GM12878 (cell line): ENCODE data around the gene EBI3. TPM values are rescaled to one million over a fixed set of nuclear protein-coding genes. Genes with fewer than 3 reads are reported as not detected.

Source experiments
- ATAC-seq: fragments of 200-7000 bp; cut with Tn5 transposase; 3 replicates; pipeline ENCODE4 v1.9.1; 2020; ENCODE audit warnings: mild to moderate bottlenecking, moderate library complexity
- BruUV-seq: library from RNA; stranded (reverse); fragments of 400-500 nt; replicated peaks from 2 replicates; lab custom pipeline; 2021; lab: Mats Ljungman, UMichigan
- CTCF ChIA-PET: fragments of 300-600 bp; sonication (Branson Sonifier 250); formaldehyde crosslinking; extraction: SDS; loops from one replicate; lab custom pipeline; 2021; ENCODE audit warnings: inconsistent platforms; lab: Yijun Ruan, JAX
- POLR2A ChIA-PET: fragments of 350-600 bp; formaldehyde crosslinking; extraction: SDS; loops from one replicate; lab custom pipeline; 2021; ENCODE audit warnings: inconsistent platforms; lab: Charles Lee
- RAD21 ChIA-PET: fragments of 300-600 bp; sonication (Branson Sonifier 250); formaldehyde crosslinking; loops from one replicate; lab custom pipeline; 2023; ENCODE audit warnings: antibody characterized with exemption; ENCODE audit not compliant: unreplicated experiment; lab: Charles Lee
- SMC1A ChIA-PET: fragments of 300-600 bp; sonication (Branson Sonifier 250); formaldehyde crosslinking; loops from one replicate; lab custom pipeline; 2023; ENCODE audit not compliant: unreplicated experiment, uncharacterized antibody; lab: Charles Lee
- DNase-seq: peaks from one replicate; pipeline ENCODE4 v3.0.0-alpha.2; 2011; ENCODE audit warnings: low read depth, low spot score
- FAIRE-seq: peaks from 3 replicates; lab custom pipeline; 2011; peaks lifted over from hg19 to GRCh38; lab: Jason Lieb, UNC
- H2AFZ ChIP-seq: 2 replicates; pipeline ENCODE4 v1.6.0; 2011; ENCODE audit warnings: low read depth, low read length, control low read depth; ENCODE audit not compliant: control insufficient read depth
- H3K27ac ChIP-seq: 2 replicates; pipeline ENCODE4 v1.5.1; 2011; ENCODE audit warnings: control low read depth; ENCODE audit not compliant: control insufficient read depth, insufficient read depth
- H3K27me3 ChIP-seq, 2 experiments: replicated peaks in 1 of 2; 2 replicates each; pipeline versions ENCODE4 v1.6.0 to v1.6.1; 2011; ENCODE audit warnings: low read length in 1 of 2; ENCODE audit not compliant: control insufficient read depth in 2 of 2, insufficient read depth in 2 of 2
- H3K36me3 ChIP-seq, 2 experiments: 2 replicates each; pipeline ENCODE4 v1.5.1; 2011; ENCODE audit warnings: low read length in 1 of 2; ENCODE audit not compliant: control insufficient read depth in 2 of 2, insufficient read depth in 2 of 2
- H3K4me1 ChIP-seq: 2 replicates; pipeline ENCODE4 v1.6.1; 2011; ENCODE audit warnings: mild to moderate bottlenecking, low read length, moderate library complexity, mixed read lengths; ENCODE audit not compliant: control insufficient read depth, insufficient read depth
- H3K4me2 ChIP-seq: 2 replicates; pipeline ENCODE4 v1.6.0; 2011; ENCODE audit warnings: control low read depth; ENCODE audit not compliant: control insufficient read depth, insufficient read depth
- H3K4me3 ChIP-seq: fragments of 200-600 bp; sonication (generic); 2 replicates; pipeline ENCODE4 v1.5.1; 2016
- H3K79me2 ChIP-seq: 2 replicates; pipeline ENCODE4 v1.6.0; 2011; ENCODE audit warnings: low read length; ENCODE audit not compliant: control insufficient read depth, insufficient read depth
- H3K9ac ChIP-seq: 2 replicates; pipeline ENCODE4 v1.8.0; 2011; ENCODE audit warnings: low read length, control low read depth, mixed read lengths; ENCODE audit not compliant: control insufficient read depth, insufficient read depth
- H3K9me3 ChIP-seq: replicated peaks from 3 replicates; pipeline ENCODE4 v1.5.1; 2011; ENCODE audit warnings: mild to moderate bottlenecking, low read length; ENCODE audit not compliant: control insufficient read depth, insufficient read depth
- H4K20me1 ChIP-seq: 2 replicates; pipeline ENCODE4 v1.6.0; 2011; ENCODE audit not compliant: control insufficient read depth, insufficient read depth
- DPF2 ChIP-seq: fragments of 450-650 bp; IDR thresholded peaks from 2 replicates; pipeline ENCODE4 v1.6.1; 2017; ENCODE audit warnings: mild to moderate bottlenecking
- EP300 ChIP-seq, 2 experiments: fragments of 150-350 bp in 1 of 2; IDR thresholded peaks; 2 replicates each; pipeline ENCODE4 v1.6.1; 2011 to 2012; ENCODE audit warnings: low read depth in 2 of 2, low read length in 2 of 2, borderline replicate concordance in 1 of 2, improper control_type of control experiment in 1 of 2, inconsistent platforms in 1 of 2; ENCODE audit not compliant: control insufficient read depth in 1 of 2
- GABPA ChIP-seq: IDR thresholded peaks from 2 replicates; pipeline ENCODE4 v1.6.1; 2014; ENCODE audit warnings: antibody characterized with exemption, low read depth, mild to moderate bottlenecking, inconsistent platforms
- NBN ChIP-seq: fragments of 450-650 bp; IDR thresholded peaks from 2 replicates; pipeline ENCODE4 v1.6.1; 2016
- NFYB ChIP-seq: IDR thresholded peaks from 2 replicates; pipeline ENCODE4 v1.6.1; 2011; ENCODE audit warnings: low read depth, mild to moderate bottlenecking, low read length, improper control_type of control experiment, moderate library complexity; ENCODE audit not compliant: insufficient read depth
- POLR2AphosphoS5 ChIP-seq: IDR thresholded peaks from 2 replicates; pipeline ENCODE4 v1.6.1; 2011; ENCODE audit warnings: mild to moderate bottlenecking, low read length, inconsistent platforms
- RBBP5 ChIP-seq: fragments of 200-600 bp; sonication (generic); conservative IDR thresholded peaks from 2 replicates; pipeline ENCODE4 v1.6.1; 2016
- ZBED1 ChIP-seq: IDR thresholded peaks from 2 replicates; pipeline ENCODE4 v1.6.1; 2016; ENCODE audit warnings: borderline replicate concordance
- WGBS: methylation state at CpG from one replicate; pipeline ENCODE4 v1.1.6; 2016; ENCODE audit warnings: low lambda C conversion rate; ENCODE audit not compliant: insufficient replicate concordance, insufficient coverage; ENCODE audit errors: missing lambda C conversion rate; 5-methylcytosine and 5-hydroxymethylcytosine counted together
- in situ Hi-C: fragments of 300-500 bp; cut with MboI; formaldehyde crosslinking; loops from 9 replicates; pipeline ENCODE4 v1.14.3; 2018; ENCODE audit warnings: mixed read lengths
- intact Hi-C: fragments of 100-400 bp; cut with micrococcal nuclease; formaldehyde crosslinking; loops from one replicate; pipeline ENCODE4 v1.14.2; 2022; ENCODE audit not compliant: unreplicated experiment
- polyA plus RNA-seq, 11 experiments: library from polyadenylated mRNA; depleted of rRNA in 4 of 11; unstranded in 6 of 11; stranded (reverse) in 5 of 11; fragments of >200 nt; fragmentation: Nextera tagmentation in 4 of 11; fragmentation: Illumina TruSeq in 1 of 11; extraction: Ambion mirVana in 4 of 11; extraction: Trizol in 1 of 11; gene quantifications; 1 replicate in 1 of 11; 2 replicates in 10 of 11; pipeline versions ENCODE4 v1.2.1 to v1.2.3, GENCODE V29; 2011 to 2016; ENCODE audit warnings: inconsistent platforms in 2 of 11, missing spikeins in 2 of 11, low read depth in 1 of 11
- total RNA-seq, 4 experiments: library from RNA; depleted of rRNA in 3 of 4; stranded (reverse); fragments of >200 nt in 3 of 4; fragmentation: Illumina TruSeq in 1 of 4; extraction: Trizol in 1 of 4; gene quantifications; 2 replicates each; pipeline versions ENCODE4 v1.2.1 to v1.2.3, GENCODE V29; 2013 to 2021

The EBI3 gene
- total and polyA plus RNA-seq, 10 of the 15 experiments (the other 5 are each of a cell fraction or from before 2014, with no cell fraction given) = 22.0 to 288 (median 186) TPM

GRCh38 chr19:4278010-4278409, 48.7 kb downstream of the EBI3 start:
- TF ChIP-seq RBBP5 (no peak), DPF2 (no peak), NFYB (no peak), NBN (no peak), EP300 (IDR thresholded peaks at IDR 0.05; ENCODE audit: borderline replicate concordance in 1 of 2, control insufficient read depth in 1 of 2, low read depth in 2 of 2, low read length in 2 of 2) (no peak), ZBED1 (no peak), POLR2AphosphoS5 (no peak), GABPA (no peak)

More at GRCh38 chr19:4278010-4278409, 48.7 kb downstream of the EBI3 start:
- SMC1A ChIA-PET = no interaction called here
- no TSS peak for BruUV-seq
- Histone ChIP-seq H3K4me2 (no peak overlapping the region), H3K79me2 (no peaks in the 10 kb centered on the region), H3K36me3 (no peaks in the 10 kb centered on the region), H3K9me3 (no peaks in the 10 kb centered on the region), H3K4me1 (no peaks in the 10 kb centered on the region), H4K20me1 (no peaks in the 10 kb centered on the region), H3K27ac (no peak overlapping the region), H3K27me3 (no peaks in the 10 kb centered on the region; a peak in 2 of 4 replicates), H3K4me3 (no peak overlapping the region), H3K9ac (no peak overlapping the region), H2AFZ (no peak overlapping the region)
- intact Hi-C loops = no loop called here
- in situ Hi-C loops = no loop called here
- RAD21 ChIA-PET = no interaction called here
- ATAC-seq (no peak), DNase-seq (no peak), FAIRE-seq (no peak)
- WGBS = 0% methylated on average over 4 of the region's 4 CpGs
- CTCF ChIA-PET = interaction anchor here (4.1 kb wide), 1 partner anchor 11 kb away, joined by 18 read pairs; no protein-coding TSS in a partner anchor
- POLR2A ChIA-PET = no interaction called here
